Activated naive CD4-positive, alpha-beta T cell treated with anti-CD3 and anti-CD28 coated beads, Interleukin-2, amount 50 U/mL, for 72 hours (primary cell): ENCODE data around the gene KRTAP10-2. TPM values are rescaled to one million over a fixed set of nuclear protein-coding genes. Genes with fewer than 3 reads are reported as not detected.
A peak's percentile ranks its signal among the peaks of the same experiment; 100 is the strongest.
"Not testable (repeated sequence)": the region's sequence is repeated elsewhere in the genome, so short reads cannot be mapped to it uniquely, and the experiment has no call there.

Source experiments
- ATAC-seq, 2 donors: fragments of 150-1000 bp; cut with Tn5 transposase; 2 replicates each; pipeline ENCODE4 v1.10.0; 2021; ENCODE audit warnings: mild to moderate bottlenecking in 2 of 2, moderate library complexity in 2 of 2
- DNase-seq, 2 donors: peaks; one replicate each; pipeline ENCODE4 v3.0.0; 2021 to 2022; ENCODE audit warnings: low spot score in 2 of 2
- H3K27ac Mint-ChIP-seq, 2 donors: one replicate each; pipeline ENCODE4 v1.8.0; 2022; ENCODE audit warnings: mild to moderate bottlenecking in 2 of 2, mixed read lengths in 2 of 2
- H3K36me3 Mint-ChIP-seq, 2 donors: one replicate each; pipeline ENCODE4 v1.8.0; 2022; ENCODE audit warnings: mixed read lengths in 2 of 2
- H3K9me3 Mint-ChIP-seq, 2 donors: one replicate each; pipeline ENCODE4 v1.8.0; 2022; ENCODE audit warnings: mixed read lengths in 2 of 2
- total RNA-seq, 2 donors: library from RNA; stranded (reverse); gene quantifications; one replicate each; pipeline ENCODE4 v1.2.3, GENCODE V29; 2022

The KRTAP10-2 gene, protein sequence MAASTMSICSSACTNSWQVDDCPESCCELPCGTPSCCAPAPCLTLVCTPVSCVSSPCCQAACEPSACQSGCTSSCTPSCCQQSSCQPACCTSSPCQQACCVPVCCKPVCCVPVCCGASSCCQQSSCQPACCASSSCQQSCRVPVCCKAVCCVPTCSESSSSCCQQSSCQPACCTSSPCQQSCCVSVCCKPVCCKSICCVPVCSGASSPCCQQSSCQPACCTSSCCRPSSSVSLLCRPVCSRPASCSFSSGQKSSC
- total RNA-seq = not detected

DNA sequence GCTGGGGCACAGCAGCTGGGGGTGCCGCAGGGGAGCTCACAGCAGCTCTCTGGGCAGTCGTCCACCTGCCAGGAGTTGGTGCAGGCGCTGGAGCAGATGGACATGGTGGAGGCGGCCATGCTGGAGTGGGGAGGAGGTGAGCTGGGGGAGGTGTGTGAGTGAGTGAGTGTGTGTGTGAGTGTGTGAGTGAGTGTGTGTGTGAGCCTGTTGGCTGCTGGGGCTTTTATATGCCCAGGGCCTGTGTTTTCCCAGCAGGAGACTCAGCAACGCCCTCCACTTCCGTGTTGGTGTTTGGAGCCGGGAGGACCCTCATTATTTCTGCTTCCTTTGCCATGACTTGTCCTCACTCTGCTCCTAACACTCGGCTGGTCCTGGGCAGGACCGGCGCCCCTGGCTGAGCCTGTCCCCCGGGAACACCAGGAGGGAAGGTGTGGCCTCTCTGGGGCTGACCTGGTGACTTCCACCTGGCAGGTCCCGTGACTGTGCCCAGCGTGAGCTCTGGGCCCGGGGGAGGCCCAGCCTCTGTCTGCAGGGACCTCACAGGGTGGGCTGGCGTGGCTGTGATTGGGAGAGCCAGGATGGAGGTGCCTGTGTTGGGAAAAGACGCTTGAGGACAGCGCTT lies at the start of gene KRTAP10-2:
TSS of gene KRTAP10-2 (minus strand) at position 166 of the 622 bp plus-strand sequence. CDS start at position 119, 47 bp downstream.
- ATAC-seq = no peak
- H3K27ac Mint-ChIP-seq = peak within 1 kb of the TSS; percentile 22 to 29
- peaks cover 14 to 29% of the 10 kb centered on the region in 2 donors for H3K9me3 Mint-ChIP-seq
- peaks cover 20 to 27% of the 10 kb centered on the region in 2 donors for H3K36me3 Mint-ChIP-seq
- peak in 1 of 2 donors; percentile 30 for DNase-seq

DNA sequence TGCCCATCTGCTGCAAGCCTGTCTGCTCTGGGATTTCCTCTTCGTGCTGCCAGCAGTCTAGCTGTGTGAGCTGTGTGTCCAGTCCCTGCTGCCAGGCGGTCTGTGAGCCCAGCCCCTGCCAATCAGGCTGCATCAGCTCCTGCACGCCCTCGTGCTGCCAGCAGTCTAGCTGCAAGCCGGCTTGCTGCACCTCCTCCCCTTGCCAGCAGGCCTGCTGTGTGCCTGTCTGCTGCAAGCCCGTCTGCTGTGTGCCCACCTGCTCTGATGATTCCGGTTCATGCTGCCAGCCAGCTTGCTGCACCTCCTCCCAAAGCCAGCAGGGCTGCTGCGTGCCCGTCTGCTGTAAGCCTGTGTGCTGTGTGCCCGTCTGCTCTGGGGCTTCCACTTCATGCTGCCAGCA lies 49.8 kb upstream of the KRTAP10-2 start:
- not testable (repeated sequence) for ATAC-seq, H3K36me3 Mint-ChIP-seq, DNase-seq, H3K9me3 Mint-ChIP-seq, H3K27ac Mint-ChIP-seq

GRCh38 chr21:44600118-44600978 lies 49.0 kb upstream of the KRTAP10-2 start, which contains the start of gene KRTAP10-7:
Gene KRTAP10-7, plus strand, starts transcription at chr21:44600597. Its CDS starts 25 bp downstream, at chr21:44600622.
- H3K9me3 Mint-ChIP-seq, ATAC-seq, H3K27ac Mint-ChIP-seq, H3K36me3 Mint-ChIP-seq: not testable (repeated sequence)
- peak in 1 of 2 donors; percentile 31 for DNase-seq

- H3K36me3 Mint-ChIP-seq = peaks cover 0 to 5% of the 10 kb centered on the region in 2 donors
- no peak overlapping the region for H3K27ac Mint-ChIP-seq
- DNase-seq (peak in 1 of 2 donors; percentile 28), ATAC-seq (no peak)
- H3K9me3 Mint-ChIP-seq = peaks cover 4 to 5% of the 10 kb centered on the region in 2 donors
Observed at GRCh38 chr21:44599264-44600029, 48.1 kb upstream of the KRTAP10-2 start.

- ATAC-seq (no peak), DNase-seq (no peak)
- H3K36me3 Mint-ChIP-seq = peaks cover 0 to 5% of the 10 kb centered on the region in 2 donors
- peak overlapping the region in 1 of 2 donors; percentile 33 for H3K27ac Mint-ChIP-seq
- H3K9me3 Mint-ChIP-seq = peaks cover 4 to 5% of the 10 kb centered on the region in 2 donors
Observed at GRCh38 chr21:44598061-44598460, 46.8 kb upstream of the KRTAP10-2 start.

DNA sequence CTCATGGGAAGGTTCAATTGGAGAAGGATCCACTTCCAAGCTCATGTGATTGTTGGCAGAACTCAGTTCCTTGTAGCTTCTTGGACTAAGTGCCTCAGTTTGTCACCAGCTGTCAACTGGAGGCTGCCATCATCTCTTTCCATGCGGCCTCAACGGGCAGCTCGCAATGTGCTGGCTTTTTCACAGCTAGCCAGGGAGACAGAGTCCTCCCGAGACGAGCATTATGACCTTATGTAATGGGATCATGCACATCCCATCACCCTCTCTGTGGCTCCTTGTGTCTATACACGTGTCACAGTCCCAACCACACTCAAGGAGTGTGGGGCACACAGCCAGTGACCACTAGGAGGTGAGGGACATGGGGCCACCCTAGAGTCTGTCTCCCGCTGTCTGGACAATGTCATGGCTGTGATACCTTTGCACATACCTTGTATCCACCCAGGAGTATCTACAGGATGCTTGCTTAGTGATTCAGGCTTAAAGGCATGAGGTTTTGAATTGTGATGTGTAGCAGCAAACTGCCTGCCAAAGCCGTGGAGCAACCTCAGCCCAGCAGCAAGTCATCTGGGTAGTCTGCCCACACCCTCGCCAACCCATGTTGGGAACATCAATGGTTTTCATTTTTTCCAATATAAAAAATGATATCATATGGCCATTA lies 44.9 kb upstream of the KRTAP10-2 start:
- H3K9me3 Mint-ChIP-seq = peaks cover 4 to 5% of the 10 kb centered on the region in 2 donors
- ATAC-seq (peak in 1 of 2 donors; percentile 33), DNase-seq (peak in 1 of 2 donors; percentile 41)
- peaks cover 0 to 5% of the 10 kb centered on the region in 2 donors for H3K36me3 Mint-ChIP-seq
- H3K27ac Mint-ChIP-seq = no peak overlapping the region

- DNase-seq = no peak
- H3K36me3 Mint-ChIP-seq = peaks cover 0 to 5% of the 10 kb centered on the region in 2 donors
- peaks cover 4 to 5% of the 10 kb centered on the region in 2 donors for H3K9me3 Mint-ChIP-seq
- no peak for ATAC-seq
- H3K27ac Mint-ChIP-seq = no peak overlapping the region
Observed at GRCh38 chr21:44595524-44595923, 44.2 kb upstream of the KRTAP10-2 start.

DNA sequence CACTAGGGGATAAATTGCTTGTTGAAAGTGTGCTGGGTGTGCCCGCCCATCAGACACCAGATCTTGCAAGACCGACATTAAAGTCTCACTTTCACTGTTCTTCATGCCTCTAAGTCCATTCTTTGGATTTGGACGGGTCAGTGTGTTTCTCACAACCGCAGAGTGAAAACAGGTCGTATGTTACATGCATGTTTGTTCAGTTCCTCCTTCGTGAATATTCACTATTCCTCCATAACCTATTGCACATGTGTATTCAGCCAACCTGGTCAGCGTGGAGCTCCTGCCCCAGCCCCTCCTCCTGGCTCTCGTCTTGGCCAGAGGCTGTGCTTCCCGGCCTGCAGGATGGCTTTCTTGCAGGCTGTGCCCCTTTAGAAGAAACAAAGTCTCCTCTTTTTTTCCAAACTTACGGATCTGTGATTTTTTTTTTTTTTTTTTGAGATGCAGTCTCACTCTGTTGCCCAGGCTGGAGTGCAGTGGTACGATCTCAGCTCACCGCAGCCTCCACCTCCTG lies 43.2 kb upstream of the KRTAP10-2 start:
- Mint-ChIP-seq H3K9me3 (peaks cover 4 to 5% of the 10 kb centered on the region in 2 donors), H3K27ac (peak overlapping the region in 1 of 2 donors; percentile 77), H3K36me3 (peaks cover 0 to 5% of the 10 kb centered on the region in 2 donors)
- DNase-seq = no peak
- no peak for ATAC-seq

DNA sequence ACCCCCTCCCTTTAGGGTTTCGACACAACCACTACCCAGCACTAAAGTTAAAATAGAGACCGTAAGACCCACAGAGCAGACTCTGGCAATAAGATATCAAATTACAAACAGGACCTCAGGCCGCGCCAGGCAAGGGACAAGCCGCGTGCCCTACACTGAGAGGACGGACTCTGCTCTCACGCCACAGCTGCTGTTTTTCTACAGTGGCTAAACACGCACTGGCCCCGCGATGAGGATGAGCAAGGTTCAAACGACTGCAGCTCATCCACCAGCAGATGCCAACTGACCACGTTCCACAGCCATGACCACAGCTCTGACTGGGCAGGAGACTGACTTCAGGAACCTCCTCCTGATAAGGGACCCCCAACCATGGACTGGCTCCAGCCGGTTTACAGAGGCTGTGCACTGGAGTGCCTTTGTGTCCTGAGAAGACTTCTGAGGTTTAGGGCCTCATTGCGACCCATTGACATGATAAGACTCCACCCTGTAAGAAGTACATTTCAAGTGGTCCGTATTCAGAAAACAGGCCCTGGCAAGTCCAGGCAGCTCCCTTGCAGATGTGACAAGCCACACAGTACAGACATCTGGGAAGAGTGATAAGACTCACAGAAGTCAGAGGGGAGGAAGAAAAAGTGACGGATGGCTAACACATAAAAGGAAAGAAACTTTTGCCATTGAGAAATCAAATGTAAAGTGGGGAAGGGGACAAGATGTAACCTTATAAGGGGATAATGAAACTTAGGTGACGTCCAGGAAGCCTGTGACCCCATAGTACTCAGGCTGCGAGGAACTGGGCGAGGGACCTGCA lies 42.5 kb upstream of the KRTAP10-2 start:
- Mint-ChIP-seq H3K36me3 (peaks cover 0 to 4% of the 10 kb centered on the region in 2 donors), H3K9me3 (peaks cover 4% of the 10 kb centered on the region in 2 donors), H3K27ac (peak overlapping the region in 1 of 2 donors; percentile 77)
- DNase-seq (peak in 1 of 2 donors; percentile 35), ATAC-seq (no peak)

GRCh38 chr21:44592446-44593311 lies 41.4 kb upstream of the KRTAP10-2 start, which contains the start of gene KRTAP10-6:
Gene KRTAP10-6, minus strand, starts transcription at chr21:44592505. Its CDS starts 21 bp downstream, at chr21:44592484.
- no peak for ATAC-seq
- Mint-ChIP-seq H3K9me3 (no peaks in the 10 kb centered on the region), H3K36me3 (no peaks in the 10 kb centered on the region), H3K27ac (peak within 1 kb of the TSS in 1 of 2 donors; percentile 77)
- DNase-seq = peak in 1 of 2 donors; percentile 31

GRCh38 chr21:44591801-44592130 lies 40.5 kb upstream of the KRTAP10-2 start:
- not testable (repeated sequence) for ATAC-seq, H3K36me3 Mint-ChIP-seq, H3K9me3 Mint-ChIP-seq, H3K27ac Mint-ChIP-seq, DNase-seq

DNA sequence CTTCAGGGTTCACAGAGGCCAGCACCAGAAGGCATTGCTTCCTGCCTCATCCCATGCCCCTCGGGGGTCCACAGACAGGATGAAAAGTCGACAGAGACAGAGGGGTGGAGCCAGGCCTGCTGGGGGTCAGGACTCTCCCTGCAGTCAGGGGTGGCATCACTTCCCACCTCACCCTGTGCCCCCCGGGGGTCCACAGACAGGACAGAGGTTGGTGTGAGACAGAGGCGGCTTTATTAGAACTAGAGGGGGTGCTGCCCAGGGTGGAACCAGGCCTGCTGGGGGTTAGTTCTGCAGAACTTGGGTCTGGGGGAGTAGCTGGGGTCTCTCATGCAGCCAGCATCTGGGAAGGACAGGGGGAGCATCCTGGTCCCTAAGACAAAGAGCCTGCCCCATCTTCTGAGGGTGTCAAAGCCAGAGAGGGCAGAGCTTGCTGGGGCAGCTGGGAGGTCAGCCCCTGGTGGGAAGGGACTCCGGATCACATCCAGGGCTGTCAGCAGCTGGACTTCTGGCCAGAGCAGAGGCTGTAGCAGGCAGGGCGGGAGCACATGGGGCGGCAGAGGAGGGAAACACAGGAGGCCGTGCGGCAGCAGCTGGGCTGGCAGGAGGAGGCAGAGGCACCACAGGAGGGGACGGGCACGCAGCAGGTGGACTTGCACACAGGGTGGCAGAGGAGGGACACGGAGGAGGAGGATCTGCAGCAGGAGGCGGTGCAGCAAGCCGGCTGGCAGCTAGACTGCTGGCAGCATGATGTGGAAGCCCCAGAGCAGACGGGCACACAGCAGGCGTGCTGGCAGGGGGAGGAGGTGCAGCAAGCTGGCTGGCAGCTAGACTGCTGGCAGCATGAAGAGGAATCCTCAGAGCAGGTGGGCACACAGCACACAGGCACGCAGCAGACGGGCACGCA lies 39.8 kb upstream of the KRTAP10-2 start:
- not testable (repeated sequence) for H3K9me3 Mint-ChIP-seq, H3K27ac Mint-ChIP-seq, DNase-seq, H3K36me3 Mint-ChIP-seq, ATAC-seq

GRCh38 chr21:44590311-44590721 lies 39.0 kb upstream of the KRTAP10-2 start:
- Mint-ChIP-seq H3K27ac (no peak overlapping the region), H3K36me3 (peaks cover 0 to 5% of the 10 kb centered on the region in 2 donors), H3K9me3 (no peaks in the 10 kb centered on the region)
- no peak for ATAC-seq
- no peak for DNase-seq
